ENCODE data around the gene CHCHD4. TPM values are rescaled to one million over a fixed set of nuclear protein-coding genes. Genes with fewer than 3 reads are reported as not detected.
"Not testable (repeated sequence)": the region's sequence is repeated elsewhere in the genome, so short reads cannot be mapped to it uniquely, and the experiment has no call there.

CHCHD4 gene
- polyA plus RNA-seq, 1 experiment, result 6.7 TPM

GRCh38 chr3:14082108-14082657 is 42.5 kb downstream of the CHCHD4 start:
- POLR2A ChIA-PET, result no interaction called here
- CTCF ChIA-PET, result no interaction called here
- no peak for TF ChIP-seq CTCF (IDR thresholded peaks at IDR 0.05; ENCODE audit: insufficient read depth, low read depth, low read length)
- Histone ChIP-seq H3K36me3 (ENCODE audit: control insufficient read depth, insufficient read depth, low read length) (no peaks in the 10 kb centered on the region), H3K27me3 (ENCODE audit: control insufficient read depth, insufficient read depth, low read length) (peaks cover 1% of the 10 kb centered on the region; the same call in 1 of the 2 replicates), H3K4me3 (ENCODE audit: low read depth, low read length) (no peak overlapping the region)
- no peak for DNase-seq (ENCODE audit: low read depth)

GRCh38 chr3:14077310-14077709 is 47.4 kb downstream of the CHCHD4 start:
- CTCF ChIA-PET, result no interaction called here
- POLR2A ChIA-PET, result no interaction called here

GRCh38 chr3:14075233-14075632 is 49.4 kb downstream of the CHCHD4 start:
- POLR2A ChIA-PET; H3K36me3 ChIP-seq (ENCODE audit: control insufficient read depth, insufficient read depth, low read length); CTCF ChIA-PET: not testable (repeated sequence)

More at GRCh38 chr3:14077310-14077709, 47.4 kb downstream of the CHCHD4 start:
- Histone ChIP-seq H3K27me3 (ENCODE audit: control insufficient read depth, insufficient read depth, low read length) (no peaks in the 10 kb centered on the region; the same call in 1 of the 2 replicates), H3K4me3 (ENCODE audit: low read depth, low read length) (no peak overlapping the region), H3K36me3 (ENCODE audit: control insufficient read depth, insufficient read depth, low read length) (no peaks in the 10 kb centered on the region)
- DNase-seq (ENCODE audit: low read depth), result no peak
- no peak for TF ChIP-seq CTCF (IDR thresholded peaks at IDR 0.05; ENCODE audit: insufficient read depth, low read depth, low read length)

GRCh38 chr3:14064910-14065309 is 59.8 kb downstream of the CHCHD4 start:
- no peak for DNase-seq (ENCODE audit: low read depth)
- no peak for TF ChIP-seq CTCF (IDR thresholded peaks at IDR 0.05; ENCODE audit: insufficient read depth, low read depth, low read length)
- H3K4me3 ChIP-seq (ENCODE audit: low read depth, low read length), result no peak overlapping the region
- ChIA-PET CTCF (no interaction called here), POLR2A (no interaction called here)
- no peaks in the 10 kb centered on the region for H3K27me3 ChIP-seq (ENCODE audit: control insufficient read depth, insufficient read depth, low read length)
- no peaks in the 10 kb centered on the region for H3K36me3 ChIP-seq (ENCODE audit: control insufficient read depth, insufficient read depth, low read length)

More at GRCh38 chr3:14075233-14075632, 49.4 kb downstream of the CHCHD4 start:
- H3K4me3 ChIP-seq (ENCODE audit: low read depth, low read length); DNase-seq (ENCODE audit: low read depth); H3K27me3 ChIP-seq (ENCODE audit: control insufficient read depth, insufficient read depth, low read length): not testable (repeated sequence)

- Histone ChIP-seq H3K36me3 (ENCODE audit: control insufficient read depth, insufficient read depth, low read length) (no peaks in the 10 kb centered on the region), H3K4me3 (ENCODE audit: low read depth, low read length) (no peak overlapping the region), H3K27me3 (ENCODE audit: control insufficient read depth, insufficient read depth, low read length) (no peaks in the 10 kb centered on the region)
- DNase-seq (ENCODE audit: low read depth), result no peak
- no peak for TF ChIP-seq CTCF (IDR thresholded peaks at IDR 0.05; ENCODE audit: insufficient read depth, low read depth, low read length)
- ChIA-PET CTCF (no interaction called here), POLR2A (no interaction called here)
Measured at GRCh38 chr3:14063152-14063551, 61.5 kb downstream of the CHCHD4 start.

Other genes starting within 250 kb of the CHCHD4 start
- not detected in 2 replicates for gene WNT7A, start 244.8 kb downstream of the CHCHD4 start, polyA plus RNA-seq (2011; rRNA removed)
- gene TMEM43, start 182 bp upstream of the CHCHD4 start, polyA plus RNA-seq (2011; rRNA removed), result 172 and 246 TPM in 2 replicates
- 36.0 and 36.9 TPM in 2 replicates for gene XPC, start 53.7 kb upstream of the CHCHD4 start, polyA plus RNA-seq (2011; rRNA removed)
- 2.7 and 8.7 TPM in 2 replicates for gene LSM3, start 53.9 kb upstream of the CHCHD4 start, polyA plus RNA-seq (2011; rRNA removed)